Spleen (tissue), 7 donors: ENCODE data around the gene HPS4.

Experiments
- POLR2A ChIP-seq, 3 donors: fragments of 450-650 bp; IDR thresholded peaks; one replicate each; pipeline ENCODE4 v1.5.1; 2017; ENCODE audit warnings: antibody characterized with exemption in 3 of 3, mild to moderate bottlenecking in 1 of 3
- TF ChIP-seq, protein P1 (sequence below), 11 experiments: fragments of 200-600 bp in 7 of 11; fragments of 450-650 bp in 4 of 11; sonication (generic) in 4 of 11; IDR thresholded peaks in 8 of 11; conservative IDR thresholded peaks in 3 of 11; 1 replicate in 7 of 11; 2 replicates in 4 of 11; pipeline versions ENCODE4 v1.4.0 to v1.8.0; 2016 to 2021; ENCODE audit warnings: antibody characterized with exemption in 11 of 11, inconsistent platforms in 4 of 11, mild to moderate bottlenecking in 1 of 11
- donor health status: DM: no; HTN: no; CAD: no; lungs with moderate emphysema.
- donor health status: DM: no; HTN: no; CAD: no.
- donor health status: DM: no; HTN: no; CAD: no.

- TF ChIP-seq, protein P1, sequence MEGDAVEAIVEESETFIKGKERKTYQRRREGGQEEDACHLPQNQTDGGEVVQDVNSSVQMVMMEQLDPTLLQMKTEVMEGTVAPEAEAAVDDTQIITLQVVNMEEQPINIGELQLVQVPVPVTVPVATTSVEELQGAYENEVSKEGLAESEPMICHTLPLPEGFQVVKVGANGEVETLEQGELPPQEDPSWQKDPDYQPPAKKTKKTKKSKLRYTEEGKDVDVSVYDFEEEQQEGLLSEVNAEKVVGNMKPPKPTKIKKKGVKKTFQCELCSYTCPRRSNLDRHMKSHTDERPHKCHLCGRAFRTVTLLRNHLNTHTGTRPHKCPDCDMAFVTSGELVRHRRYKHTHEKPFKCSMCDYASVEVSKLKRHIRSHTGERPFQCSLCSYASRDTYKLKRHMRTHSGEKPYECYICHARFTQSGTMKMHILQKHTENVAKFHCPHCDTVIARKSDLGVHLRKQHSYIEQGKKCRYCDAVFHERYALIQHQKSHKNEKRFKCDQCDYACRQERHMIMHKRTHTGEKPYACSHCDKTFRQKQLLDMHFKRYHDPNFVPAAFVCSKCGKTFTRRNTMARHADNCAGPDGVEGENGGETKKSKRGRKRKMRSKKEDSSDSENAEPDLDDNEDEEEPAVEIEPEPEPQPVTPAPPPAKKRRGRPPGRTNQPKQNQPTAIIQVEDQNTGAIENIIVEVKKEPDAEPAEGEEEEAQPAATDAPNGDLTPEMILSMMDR (IDR thresholded peaks at IDR 0.05 in 8 of 11, conservative IDR thresholded peaks at IDR 0.05 in 3 of 11) = no peak
- TF ChIP-seq POLR2A (IDR thresholded peaks at IDR 0.05) = no peak
Measured at GRCh38 chr22:26503758-26504157, 20.2 kb upstream of the HPS4 start.
